ENCODE measurements around the gene SIL1. TPM values are rescaled to one million over a fixed set of nuclear protein-coding genes. Genes with fewer than 3 reads are reported as not detected.

The SIL1 gene
- polyA plus RNA-seq, 1 donor (not counting 4 experiments of a cell fraction or from before 2014, with no cell fraction given) = 45.4 TPM

- dilution Hi-C loops (cut with MboI; ENCODE audit: extremely low pct_ligation_motif_present, low sequenced_read_pairs) = no loop called here
These were observed 233.4 kb downstream of the SIL1 start for GRCh38 chr5:138964647-138965201.

GRCh38 chr5:138963763-138964371 is 234.3 kb downstream of the SIL1 start:
- Histone ChIP-seq H3K79me2 (ENCODE audit: control insufficient read depth, insufficient read depth, low read length) (no peaks in the 10 kb centered on the region), H3K27me3 (ENCODE audit: control insufficient read depth, extremely low read depth, insufficient read depth, low read length) (no peaks in the 10 kb centered on the region), H3K4me3 (ENCODE audit: control insufficient read depth in 2 of 3, extremely low read depth in 1 of 3, insufficient read depth in 2 of 3, low read depth in 1 of 3, low read length in 3 of 3) (no peak overlapping the region), H3K9ac (ENCODE audit: control insufficient read depth, extremely low read depth, insufficient read depth, low read length) (no peak overlapping the region), H3K4me2 (ENCODE audit: control insufficient read depth, extremely low read depth, insufficient read depth, low read depth, low read length) (no peak overlapping the region), H4K20me1 (ENCODE audit: control insufficient read depth, extremely low read depth, insufficient read depth, low read length) (no peaks in the 10 kb centered on the region), H2AFZ (ENCODE audit: control insufficient read depth, low read length) (no peak overlapping the region), H3K27ac (ENCODE audit: control insufficient read depth, insufficient read depth, low read length) (no peak overlapping the region), H3K9me1 (ENCODE audit: control insufficient read depth, extremely low read depth, insufficient read depth, low read length) (no peaks in the 10 kb centered on the region), H3K36me3 (ENCODE audit: control insufficient read depth in 2 of 2, extremely low read depth in 1 of 2, insufficient read depth in 2 of 2, low read length in 2 of 2) (peaks cover 0 to 1% of the 10 kb centered on the region in 2 experiments), H3K4me1 (ENCODE audit: control insufficient read depth, extremely low read depth, insufficient read depth, low read length) (no peaks in the 10 kb centered on the region), H3K9me3 (ENCODE audit: control insufficient read depth, low read depth, low read length) (no peaks in the 10 kb centered on the region)
- dilution Hi-C loops (cut with MboI; ENCODE audit: extremely low pct_ligation_motif_present, low sequenced_read_pairs) = no loop called here
- no peak for TF ChIP-seq EZH2 (IDR thresholded peaks at IDR 0.05; ENCODE audit: low read length)
- no peak for TF ChIP-seq CTCF (optimal IDR thresholded peaks at IDR 0.05 in 1 of 3, IDR thresholded peaks at IDR 0.05 in 1 of 3, conservative IDR thresholded peaks at IDR 0.05 in 1 of 3; ENCODE audit: extremely low read depth in 1 of 3, insufficient read depth in 2 of 3, low read length in 3 of 3)
- DNase-seq (ENCODE audit: low read depth, low spot score) = no peak
- no peak for FAIRE-seq

More at GRCh38 chr5:138964647-138965201, 233.4 kb downstream of the SIL1 start:
- DNase-seq (ENCODE audit: low read depth, low spot score) (no peak), FAIRE-seq (no peak)
- Histone ChIP-seq H3K9me1 (ENCODE audit: control insufficient read depth, extremely low read depth, insufficient read depth, low read length) (no peaks in the 10 kb centered on the region), H2AFZ (ENCODE audit: control insufficient read depth, low read length) (no peak overlapping the region), H3K27me3 (ENCODE audit: control insufficient read depth, extremely low read depth, insufficient read depth, low read length) (no peaks in the 10 kb centered on the region), H3K9me3 (ENCODE audit: control insufficient read depth, low read depth, low read length) (no peaks in the 10 kb centered on the region), H3K9ac (ENCODE audit: control insufficient read depth, extremely low read depth, insufficient read depth, low read length) (no peak overlapping the region), H3K79me2 (ENCODE audit: control insufficient read depth, insufficient read depth, low read length) (no peaks in the 10 kb centered on the region), H3K36me3 (ENCODE audit: control insufficient read depth in 2 of 2, extremely low read depth in 1 of 2, insufficient read depth in 2 of 2, low read length in 2 of 2) (peaks cover 0 to 1% of the 10 kb centered on the region in 2 experiments), H3K27ac (ENCODE audit: control insufficient read depth, insufficient read depth, low read length) (no peak overlapping the region), H4K20me1 (ENCODE audit: control insufficient read depth, extremely low read depth, insufficient read depth, low read length) (no peaks in the 10 kb centered on the region), H3K4me2 (ENCODE audit: control insufficient read depth, extremely low read depth, insufficient read depth, low read depth, low read length) (no peak overlapping the region), H3K4me3 (ENCODE audit: control insufficient read depth in 2 of 3, extremely low read depth in 1 of 3, insufficient read depth in 2 of 3, low read depth in 1 of 3, low read length in 3 of 3) (no peak overlapping the region), H3K4me1 (ENCODE audit: control insufficient read depth, extremely low read depth, insufficient read depth, low read length) (no peaks in the 10 kb centered on the region)
- no peak for TF ChIP-seq CTCF (optimal IDR thresholded peaks at IDR 0.05 in 1 of 3, IDR thresholded peaks at IDR 0.05 in 1 of 3, conservative IDR thresholded peaks at IDR 0.05 in 1 of 3; ENCODE audit: extremely low read depth in 1 of 3, insufficient read depth in 2 of 3, low read length in 3 of 3)
- TF ChIP-seq EZH2 (IDR thresholded peaks at IDR 0.05; ENCODE audit: low read length) = no peak
